CD4-positive, alpha-beta T cell treated with Interleukin-6 at 100 ng/mL for 8 hours (primary cell): ENCODE results near the gene PDE9A.
A peak's percentile ranks its signal among the peaks of the same experiment; 100 is the strongest.
"Not testable (repeated sequence)": the region's sequence is repeated elsewhere in the genome, so short reads cannot be mapped to it uniquely, and the experiment has no call there.

Source experiments
- DNase-seq: peaks from one replicate; pipeline ENCODE4 v3.0.0-alpha.2; 2020; ENCODE audit warnings: mixed read lengths, low spot score

Gene PDE9A

GRCh38 chr21:42653231-42654061 lies at the start of gene PDE9A:
Gene PDE9A (plus strand): TSS chr21:42653621. CDS start chr21:42653815, 194 bp downstream.
- peak; percentile 44 for DNase-seq

GRCh38 chr21:42607102-42607501 lies 46.3 kb upstream of the PDE9A start:
- DNase-seq: no peak

GRCh38 chr21:42607525-42608102 lies 45.8 kb upstream of the PDE9A start:
- DNase-seq: no peak

GRCh38 chr21:42608446-42608845 lies 45.0 kb upstream of the PDE9A start:
- no peak for DNase-seq

GRCh38 chr21:42609811-42610210 lies 43.6 kb upstream of the PDE9A start:
- peak; percentile 19 for DNase-seq

DNA sequence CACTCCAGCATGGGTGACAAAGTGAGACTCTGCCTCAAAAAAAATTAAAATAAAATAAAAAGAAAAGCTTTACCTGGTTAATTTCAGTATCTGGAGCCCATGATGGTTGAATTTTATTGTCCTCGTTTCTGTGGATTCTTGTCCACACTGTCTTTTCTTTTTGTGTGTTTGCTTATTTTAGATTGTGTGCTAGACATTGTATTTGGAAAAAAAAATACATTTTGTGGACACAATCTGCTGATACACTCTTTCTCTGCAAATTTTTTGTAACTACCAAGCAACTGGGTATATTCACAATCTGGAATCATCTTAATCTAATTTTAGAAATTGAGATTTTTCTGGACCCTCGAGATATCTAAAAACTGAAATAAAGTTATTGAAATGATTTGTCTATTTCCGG lies 41.6 kb upstream of the PDE9A start:
- DNase-seq: no peak

- no peak for DNase-seq
Measured at GRCh38 chr21:42612390-42612789, 41.0 kb upstream of the PDE9A start.

- no peak for DNase-seq
Measured at GRCh38 chr21:42613756-42614155, 39.7 kb upstream of the PDE9A start.

- peak; percentile 60 for DNase-seq
Measured at GRCh38 chr21:42614396-42614795, 39.0 kb upstream of the PDE9A start.

GRCh38 chr21:42614811-42615351 lies 38.5 kb upstream of the PDE9A start:
- peak; percentile 54 for DNase-seq

DNA sequence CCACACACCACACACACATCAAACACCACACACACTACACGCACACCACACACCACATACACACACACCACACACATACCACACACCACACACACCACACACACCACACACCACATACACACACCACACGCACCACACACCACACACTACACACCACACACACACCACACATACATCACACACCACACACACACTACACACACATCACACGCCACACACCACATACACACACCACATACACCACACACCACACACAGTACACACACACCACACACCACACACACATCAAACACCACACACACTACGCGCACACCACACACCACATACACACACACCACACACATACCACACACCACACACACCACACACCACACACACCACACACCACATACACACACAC lies 38.0 kb upstream of the PDE9A start:
- DNase-seq: not testable (repeated sequence)

DNA sequence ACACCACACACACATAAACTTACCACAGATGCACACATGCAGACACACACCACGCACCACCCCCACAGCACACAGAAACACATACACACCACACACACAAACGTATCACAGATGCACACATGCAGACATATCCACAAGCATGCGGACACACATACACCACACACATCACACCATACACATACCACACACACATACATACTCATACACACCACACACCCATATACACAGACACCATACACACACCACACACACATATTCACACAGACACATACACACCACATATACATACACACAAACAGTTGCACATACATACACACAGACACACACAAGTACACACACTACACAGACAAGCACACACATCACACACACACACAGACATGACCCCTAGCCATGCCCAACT lies 37.5 kb upstream of the PDE9A start:
- no peak for DNase-seq

- DNase-seq: peak; percentile 45
Measured at GRCh38 chr21:42616446-42616845, 37.0 kb upstream of the PDE9A start.

GRCh38 chr21:42616941-42617340 lies 36.5 kb upstream of the PDE9A start:
- no peak for DNase-seq

GRCh38 chr21:42617486-42617885 lies 35.9 kb upstream of the PDE9A start:
- DNase-seq: no peak

DNA sequence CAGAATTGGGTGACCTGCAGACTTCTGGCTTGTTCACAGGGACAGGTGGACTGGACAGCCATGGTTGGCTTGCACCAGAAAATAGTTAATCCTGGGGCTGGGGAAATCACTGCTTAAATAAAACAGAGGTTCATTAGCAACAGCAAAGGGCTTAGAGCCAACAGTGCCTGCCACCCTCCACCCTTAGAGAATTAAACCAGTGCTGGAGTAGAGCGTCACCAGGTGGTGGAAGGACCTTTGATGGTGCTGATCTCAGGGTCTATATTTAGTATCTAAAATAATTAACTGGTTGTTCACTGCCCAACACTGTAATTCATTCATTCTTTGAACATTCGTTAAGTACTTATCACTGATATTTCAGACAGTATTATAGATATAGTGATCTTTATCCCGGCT lies 34.7 kb upstream of the PDE9A start:
- DNase-seq: no peak

- no peak for DNase-seq
Measured at GRCh38 chr21:42619166-42619565, 34.3 kb upstream of the PDE9A start.

DNA sequence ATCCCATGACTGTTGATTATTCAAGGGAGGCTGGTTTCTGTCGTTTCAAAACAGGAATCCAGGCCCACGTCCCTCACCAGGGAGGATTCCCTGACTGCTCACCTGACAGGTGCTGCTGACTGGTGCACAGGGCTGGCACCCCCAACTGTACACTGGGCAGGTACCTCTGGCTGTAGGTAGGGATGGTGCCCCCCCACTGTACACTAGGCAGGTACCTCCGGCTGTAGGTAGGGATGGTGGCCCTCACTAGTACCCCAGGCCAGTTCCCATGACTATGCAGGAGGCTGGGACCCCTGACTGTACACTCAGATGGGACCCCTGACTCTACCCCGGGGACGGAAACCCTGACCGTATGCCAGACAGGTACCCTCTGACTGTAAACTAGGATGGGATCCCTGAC lies 33.6 kb upstream of the PDE9A start:
- DNase-seq: no peak

DNA sequence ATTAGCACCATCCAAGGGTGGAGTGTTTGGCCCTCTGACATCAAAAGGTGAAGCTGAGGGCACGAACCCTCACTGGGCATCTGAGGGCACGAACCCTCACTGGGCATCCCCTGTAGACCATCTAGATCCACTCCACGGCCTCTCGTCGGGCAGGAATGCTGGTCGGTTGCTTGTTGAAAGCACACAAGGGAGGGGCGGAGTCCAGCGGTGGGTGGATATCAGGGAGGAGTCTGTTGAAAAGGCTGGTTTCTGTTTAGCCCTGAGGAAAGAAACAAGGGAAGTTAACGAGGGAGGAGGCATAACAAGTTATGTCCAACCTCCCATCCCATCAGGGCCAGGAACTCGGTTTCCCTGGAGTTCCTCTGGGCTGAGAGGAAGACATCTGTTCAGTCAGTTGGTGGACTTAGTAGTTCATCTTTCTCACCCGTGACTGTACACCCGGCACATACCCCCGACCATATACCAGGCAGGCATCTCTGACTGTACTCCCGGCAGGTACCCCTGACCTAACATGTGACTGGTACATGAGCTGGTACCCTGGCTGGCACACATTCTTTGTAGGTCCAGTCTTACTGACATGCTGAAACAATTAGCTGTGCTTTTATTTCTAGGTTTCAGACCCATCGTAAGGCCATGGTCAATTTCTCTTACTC lies 32.1 kb upstream of the PDE9A start:
- DNase-seq: no peak

DNA sequence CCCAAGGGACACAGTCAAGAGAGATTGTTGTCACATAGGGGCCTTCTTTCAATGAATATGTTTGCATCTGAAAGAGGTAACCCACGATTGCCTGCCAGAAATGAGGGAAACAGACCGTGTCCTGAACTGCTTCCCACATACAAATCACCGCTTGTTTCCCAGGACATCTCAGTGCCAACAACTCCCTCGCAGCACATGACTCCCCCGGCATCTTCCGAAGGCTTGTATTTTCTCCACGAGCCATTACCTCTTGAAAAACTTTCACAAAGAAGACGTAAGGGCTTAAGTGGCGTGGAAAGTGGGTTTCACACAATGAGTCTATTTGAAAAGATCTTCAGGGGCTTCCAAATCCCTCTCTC lies 31.6 kb upstream of the PDE9A start:
- no peak for DNase-seq

- no peak for DNase-seq
Measured at GRCh38 chr21:42622284-42622683, 31.1 kb upstream of the PDE9A start.

GRCh38 chr21:42623694-42624093 lies 29.7 kb upstream of the PDE9A start:
- DNase-seq: no peak
